DLD1 (cell line): Measurements from ENCODE around the gene TAF8.

ENCODE experiments used
- in situ Hi-C: cut with HindIII; loops from 2 replicates; pipeline ENCODE4 v1.10.0; 2017; ENCODE audit warnings: low sequenced_read_pairs

The TAF8 gene

DNA sequence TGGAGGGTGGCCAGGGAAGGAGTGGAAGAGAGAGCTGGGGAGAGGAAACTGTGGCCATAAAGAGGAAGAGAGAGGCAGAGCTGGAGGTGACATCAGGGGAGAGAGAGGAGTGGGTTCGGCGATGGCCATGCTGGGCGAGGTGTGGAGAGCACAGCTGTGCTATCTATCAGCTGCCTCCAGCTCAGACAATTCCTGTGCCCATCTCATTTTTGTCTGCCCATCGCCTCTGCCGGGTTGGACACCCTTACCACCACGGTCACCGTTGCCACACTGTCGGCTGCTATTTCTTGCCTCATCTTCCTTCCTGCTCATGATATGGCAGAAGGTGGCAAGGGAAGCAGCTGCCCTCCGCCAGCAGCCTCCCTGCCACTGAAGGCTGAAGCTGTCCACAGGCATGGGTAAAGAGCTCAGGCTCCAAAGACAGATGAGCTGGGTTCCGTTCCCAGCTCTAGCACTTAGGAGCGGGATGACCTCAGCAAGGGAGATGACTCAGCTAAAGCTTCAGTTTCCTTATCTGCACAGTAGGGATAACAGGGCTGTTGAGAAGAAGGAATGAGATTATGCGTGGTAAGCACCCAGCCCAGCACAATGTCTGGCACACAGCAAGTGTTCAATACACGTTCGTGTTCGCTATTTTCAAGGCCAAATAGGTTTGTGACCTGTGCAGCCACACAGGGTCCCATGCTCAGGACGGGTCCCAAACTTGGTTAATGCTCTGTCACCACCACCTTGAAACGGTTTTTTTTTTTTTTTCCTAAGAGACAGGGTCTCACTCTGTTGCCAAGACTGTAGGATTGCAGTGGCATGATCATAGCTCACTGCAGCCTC, 21.9 kb upstream of the TAF8 start:
- in situ Hi-C loops: loop anchor here (25.0 kb wide), 1 partner anchor 241 kb away; the partner anchor contains the start of genes FRS3, PRICKLE4 and TOMM6

DNA sequence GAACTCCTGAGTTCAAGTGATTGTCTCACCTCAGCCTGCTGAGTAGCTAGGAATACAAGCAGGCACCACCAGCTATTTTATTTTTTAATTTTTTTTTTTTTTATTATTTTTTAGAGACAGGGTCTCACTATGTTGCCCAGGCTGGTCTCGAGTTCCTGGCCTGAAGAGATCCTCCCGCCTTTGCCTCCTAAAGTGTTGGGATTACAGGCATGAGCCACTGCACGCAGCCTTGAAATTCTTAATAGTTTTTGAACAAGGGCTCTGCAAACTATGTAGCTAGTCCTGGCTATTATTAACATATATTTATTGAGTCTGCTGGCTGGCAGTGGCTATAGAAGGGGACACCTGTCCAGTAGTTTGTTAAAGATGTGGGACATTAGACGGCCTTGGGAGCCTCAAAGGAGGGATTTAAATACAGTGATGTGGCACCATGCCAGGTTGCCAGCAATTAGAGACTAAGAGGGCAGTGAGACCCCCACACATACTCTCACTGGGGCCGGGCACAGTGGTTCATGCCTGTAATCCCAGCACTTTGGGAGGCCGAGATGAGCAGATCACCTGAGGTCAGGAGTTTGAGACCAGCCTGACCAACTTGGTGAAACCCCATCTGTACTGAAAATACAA, 21.1 kb upstream of the TAF8 start:
- in situ Hi-C loops: loop anchor here (25.0 kb wide), 1 partner anchor 242 kb away; the partner anchor contains the start of genes FRS3, PRICKLE4 and TOMM6

DNA sequence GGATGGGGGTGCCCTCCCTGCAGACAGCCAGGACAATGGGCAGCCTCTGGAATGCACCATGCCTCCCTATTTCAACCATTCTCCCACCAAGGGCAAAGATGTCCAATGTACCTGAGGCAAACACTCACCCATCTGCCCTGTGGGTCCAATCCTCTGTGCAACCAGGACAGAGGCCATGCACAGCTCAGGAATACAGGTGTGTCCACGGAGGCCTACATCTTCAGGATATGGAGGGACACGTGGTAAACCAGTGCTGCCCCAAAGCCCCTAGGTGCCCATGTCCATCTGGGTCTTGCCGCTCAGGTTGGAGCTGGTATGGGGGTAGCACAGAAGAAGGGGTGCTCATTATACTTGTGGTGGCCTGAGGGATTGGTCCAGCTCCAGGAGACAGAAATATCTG, 20.4 kb upstream of the TAF8 start:
- in situ Hi-C loops: loop anchor here (25.0 kb wide), 1 partner anchor 243 kb away; the partner anchor contains the start of genes FRS3, PRICKLE4 and TOMM6

DNA sequence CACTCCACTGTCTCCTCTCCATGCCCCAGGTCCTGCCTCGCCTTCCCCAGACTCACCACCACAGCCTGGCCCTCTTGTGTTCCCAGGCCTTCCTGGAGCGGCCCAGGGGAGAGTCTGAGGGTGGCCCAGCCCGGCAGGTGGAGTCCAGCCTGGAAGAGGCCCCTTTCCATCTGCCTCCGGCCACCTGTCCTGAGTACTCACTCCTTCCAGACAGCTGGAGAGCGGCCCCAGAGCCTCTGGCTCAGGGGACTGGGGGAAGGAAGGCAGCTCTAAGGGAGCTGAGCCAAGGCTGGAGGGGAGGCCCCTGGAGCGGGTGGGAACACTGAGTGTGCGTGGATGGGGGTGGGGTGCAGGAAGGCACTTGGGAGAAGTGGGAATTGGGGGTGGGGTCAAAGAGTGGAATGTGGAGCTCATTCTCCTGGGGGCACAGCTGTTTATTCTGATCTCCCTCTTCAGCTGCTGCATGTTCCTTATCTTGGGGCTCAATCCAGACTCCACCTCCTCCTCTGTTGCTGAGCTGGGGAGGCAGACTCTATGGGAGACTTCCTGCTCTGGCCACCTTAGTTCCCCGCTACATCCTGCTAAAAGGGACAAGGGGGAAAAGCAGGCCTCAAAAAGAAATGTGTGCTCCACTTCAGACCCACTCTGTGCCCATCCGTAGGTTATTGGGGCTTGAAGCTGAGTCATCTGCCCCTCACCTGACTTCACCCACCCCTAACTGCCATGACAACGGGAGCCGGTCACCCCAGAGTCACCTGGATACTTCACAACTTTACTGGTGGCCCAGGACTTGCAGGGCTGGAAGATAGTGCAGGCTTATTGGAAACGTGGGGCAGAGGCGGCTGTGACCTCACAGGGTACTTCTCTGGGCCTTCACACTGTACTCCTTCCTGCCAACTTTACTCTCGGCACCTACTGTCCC, 19.5 kb upstream of the TAF8 start:
- in situ Hi-C loops: loop anchor here (25.0 kb wide), 1 partner anchor 244 kb away; the partner anchor contains the start of genes FRS3, PRICKLE4 and TOMM6

DNA sequence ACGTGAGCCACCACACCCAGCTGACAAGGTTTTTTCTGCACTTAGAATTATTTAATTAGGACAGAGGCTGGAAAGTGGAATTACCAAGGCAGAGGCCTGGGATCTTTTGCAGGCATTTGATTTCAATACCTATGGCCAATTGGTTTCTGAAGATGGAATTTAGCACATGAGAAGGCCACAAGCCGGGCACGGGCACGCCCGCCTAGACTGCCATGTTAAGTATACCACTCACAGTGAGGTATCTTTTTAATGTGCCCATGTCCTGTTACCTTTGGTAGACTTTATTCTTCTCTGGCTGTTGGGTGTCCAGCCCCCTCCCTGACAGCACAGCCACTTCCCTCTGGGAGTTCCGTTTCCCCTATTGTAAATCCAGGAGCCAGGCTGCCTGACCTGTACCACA, 18.0 kb upstream of the TAF8 start:
- in situ Hi-C loops: loop anchor here (25.0 kb wide), 1 partner anchor 245 kb away; the partner anchor contains the start of genes FRS3, PRICKLE4 and TOMM6

DNA sequence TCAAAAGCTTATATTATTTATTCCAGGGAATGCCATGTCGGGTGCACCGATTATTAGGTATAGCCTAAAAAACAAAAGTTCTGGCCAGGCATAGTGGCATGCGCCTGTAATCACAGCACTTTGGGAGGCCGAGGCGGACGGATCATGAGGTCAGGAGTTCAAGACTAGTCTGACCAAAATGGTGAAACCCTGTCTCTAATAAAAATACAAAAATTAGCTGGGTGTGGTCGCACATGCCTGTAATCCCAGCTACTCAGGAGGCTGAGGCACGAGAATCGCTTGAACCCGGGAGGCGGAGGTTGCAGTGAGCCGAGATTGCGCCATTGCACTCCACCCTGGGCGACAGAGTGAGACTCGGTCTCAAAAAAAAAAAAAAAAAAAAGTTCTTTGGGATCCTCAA, 12.7 kb upstream of the TAF8 start:
- in situ Hi-C loops: loop anchor here (25.0 kb wide), 1 partner anchor 250 kb away; the partner anchor contains the start of genes FRS3, PRICKLE4 and TOMM6

DNA sequence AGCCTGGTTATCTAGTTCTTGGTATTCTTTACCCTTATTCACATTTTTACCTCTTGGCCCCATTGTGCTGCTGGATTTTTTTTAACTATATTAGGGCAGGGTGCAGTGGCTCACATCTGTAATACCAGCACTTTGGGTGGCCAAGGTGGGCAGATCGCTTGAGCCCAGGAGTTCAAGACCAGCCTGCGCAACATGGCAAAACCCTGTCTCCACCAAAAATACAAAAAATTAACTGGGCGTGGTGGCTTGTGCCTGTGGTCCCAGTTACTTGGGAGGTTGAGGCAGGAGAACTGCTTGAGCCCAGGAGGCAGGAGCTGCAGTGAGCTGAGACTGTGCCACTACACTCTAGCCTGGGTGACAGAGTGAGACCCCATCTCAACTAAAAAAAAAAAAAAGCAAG, 12.2 kb upstream of the TAF8 start:
- in situ Hi-C loops: loop anchor here (25.0 kb wide), 1 partner anchor 251 kb away; the partner anchor contains the start of genes FRS3, PRICKLE4 and TOMM6

DNA sequence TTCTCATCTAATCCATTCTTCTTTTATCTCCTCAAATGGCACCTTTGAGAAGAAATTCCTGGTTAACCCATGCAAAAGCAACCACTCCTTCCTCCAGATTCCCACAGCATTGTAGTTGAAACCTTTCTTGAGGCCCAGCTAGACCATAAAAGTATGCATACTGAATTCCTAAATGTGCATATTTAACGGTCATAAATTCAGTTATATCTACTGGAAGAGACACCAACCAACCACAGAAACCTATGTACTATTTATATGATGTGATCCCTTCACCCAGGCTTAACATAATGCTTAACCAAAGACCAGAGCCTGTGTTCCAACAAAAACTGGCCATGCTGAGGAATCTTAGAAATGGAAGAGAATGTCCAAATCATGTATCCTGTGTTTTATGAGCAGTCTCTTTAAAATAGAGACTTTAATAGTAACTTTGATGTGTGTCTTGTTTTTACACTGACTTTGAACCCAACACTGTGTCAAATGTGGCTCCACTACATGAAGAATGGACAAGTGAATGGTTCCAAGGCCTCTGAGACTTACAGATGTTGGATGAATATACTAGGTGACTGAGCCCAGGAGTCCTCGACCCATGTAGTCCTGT, 11.4 kb upstream of the TAF8 start:
- in situ Hi-C loops: loop anchor here (25.0 kb wide), 1 partner anchor 252 kb away; the partner anchor contains the start of genes FRS3, PRICKLE4 and TOMM6

DNA sequence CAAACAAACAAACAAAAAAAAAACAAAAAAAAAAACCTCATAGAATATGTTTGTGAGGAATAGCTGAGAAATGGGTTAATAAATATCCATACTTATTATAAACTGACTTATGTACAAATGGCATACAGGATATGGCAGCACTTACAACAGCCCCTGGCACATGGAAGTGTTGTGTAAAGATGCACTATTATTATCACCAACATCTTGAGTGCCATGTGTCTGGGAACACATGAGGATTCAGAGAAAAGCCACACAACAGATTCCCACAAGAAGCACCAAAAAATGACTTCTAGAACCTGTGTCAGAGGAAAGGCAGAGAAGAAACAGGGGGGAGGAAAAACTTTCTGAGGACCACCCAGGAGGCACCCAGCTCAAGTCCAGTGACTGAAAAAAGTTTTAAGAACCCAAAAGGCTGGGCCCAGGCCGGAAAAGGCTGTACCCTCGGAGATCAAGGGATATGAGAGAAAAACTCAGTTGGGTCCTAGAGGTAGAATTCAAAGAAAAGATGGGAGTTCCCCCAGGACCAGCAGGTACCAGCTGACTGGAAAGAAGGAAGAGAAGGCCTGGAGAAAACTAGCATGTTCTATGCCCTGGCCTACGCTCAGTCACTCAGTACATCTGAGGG, 9.4 kb upstream of the TAF8 start:
- in situ Hi-C loops: loop anchor here (25.0 kb wide), 1 partner anchor 254 kb away; the partner anchor contains the start of genes FRS3, PRICKLE4 and TOMM6

DNA sequence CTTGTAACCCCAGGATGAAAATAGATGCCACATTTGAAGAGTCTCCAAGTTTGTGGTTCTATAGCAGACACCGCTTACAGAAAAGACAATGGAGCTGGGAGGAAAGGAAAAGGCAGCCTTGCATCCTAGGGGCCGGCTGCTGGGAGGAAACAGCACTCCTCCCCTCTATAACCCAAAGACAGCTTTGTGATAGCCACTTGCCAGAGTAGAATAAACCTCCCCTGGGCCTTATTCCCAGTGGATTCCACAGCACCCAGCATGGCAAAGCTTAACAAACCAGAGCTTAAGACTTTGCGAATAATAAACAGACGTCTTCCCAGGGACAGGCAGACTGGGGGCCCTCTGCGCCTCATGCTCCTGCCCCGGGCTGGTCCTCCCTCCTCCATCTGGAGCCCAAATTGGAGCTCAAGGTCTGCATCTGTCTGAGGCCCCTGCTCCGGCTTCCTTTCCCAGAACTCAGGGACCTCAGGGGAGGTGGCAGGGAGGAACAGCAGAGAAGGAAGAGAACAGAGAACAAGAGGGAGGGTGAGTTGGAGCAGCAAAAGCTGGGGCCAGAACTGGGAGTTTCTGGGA, 8.8 kb upstream of the TAF8 start:
- in situ Hi-C loops: loop anchor here (25.0 kb wide), 1 partner anchor 254 kb away; the partner anchor contains the start of genes FRS3, PRICKLE4 and TOMM6

DNA sequence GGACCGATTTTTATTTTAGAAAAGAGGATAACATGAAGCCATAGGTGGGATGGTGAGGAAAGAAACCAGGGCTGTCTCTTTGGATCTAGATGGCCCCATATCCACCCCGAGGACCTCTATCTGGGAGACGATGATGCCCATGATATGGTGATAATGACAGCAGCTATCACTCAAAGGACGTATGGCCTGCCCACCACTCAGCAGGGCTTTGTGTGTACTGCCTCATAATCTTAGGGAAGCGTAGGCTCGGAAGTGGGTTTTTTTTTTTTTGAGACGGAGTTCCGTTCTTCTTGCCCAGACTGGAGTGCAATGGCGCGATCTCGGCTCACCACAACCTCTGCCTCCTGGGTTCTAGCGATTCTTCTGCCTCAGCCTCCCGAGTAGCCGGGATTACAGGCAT, 8.2 kb upstream of the TAF8 start:
- in situ Hi-C loops: loop anchor here (25.0 kb wide), 1 partner anchor 255 kb away; the partner anchor contains the start of genes FRS3, PRICKLE4 and TOMM6

DNA sequence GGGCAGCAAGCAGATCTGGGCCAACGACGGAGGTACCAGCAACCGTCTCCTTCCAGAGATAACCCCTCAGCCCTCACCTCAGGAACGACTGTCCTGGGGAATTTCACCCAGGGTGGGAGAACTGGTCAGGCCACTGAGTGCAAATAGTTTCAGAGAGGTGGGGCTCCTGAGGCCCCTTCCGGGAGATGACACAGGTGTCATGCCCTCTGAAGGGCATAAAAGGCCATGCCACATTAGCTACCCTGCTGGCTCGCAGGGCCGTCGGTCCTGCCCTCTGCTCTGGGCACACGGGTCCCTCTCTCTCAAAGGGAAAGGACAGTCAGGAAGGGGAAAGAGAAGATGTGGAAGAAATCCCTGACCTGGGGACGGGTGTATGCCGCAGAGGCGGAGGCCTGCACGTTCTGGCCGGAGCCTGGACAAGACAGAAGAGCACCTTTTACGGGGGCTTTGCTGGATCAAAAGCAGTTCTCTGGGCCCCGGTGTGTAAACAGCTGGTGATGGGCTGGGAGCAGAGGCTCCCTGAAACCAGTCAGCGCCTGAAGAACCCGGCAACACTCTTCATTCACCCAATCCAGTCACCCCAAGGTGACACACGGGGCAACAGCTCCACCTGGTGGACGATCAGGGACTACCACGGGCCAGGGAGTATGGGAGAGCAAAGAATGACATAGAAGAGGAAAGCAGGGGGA, 6.4 kb upstream of the TAF8 start:
- in situ Hi-C loops: loop anchor here (25.0 kb wide), 1 partner anchor 257 kb away; the partner anchor contains the start of genes FRS3, PRICKLE4 and TOMM6

DNA sequence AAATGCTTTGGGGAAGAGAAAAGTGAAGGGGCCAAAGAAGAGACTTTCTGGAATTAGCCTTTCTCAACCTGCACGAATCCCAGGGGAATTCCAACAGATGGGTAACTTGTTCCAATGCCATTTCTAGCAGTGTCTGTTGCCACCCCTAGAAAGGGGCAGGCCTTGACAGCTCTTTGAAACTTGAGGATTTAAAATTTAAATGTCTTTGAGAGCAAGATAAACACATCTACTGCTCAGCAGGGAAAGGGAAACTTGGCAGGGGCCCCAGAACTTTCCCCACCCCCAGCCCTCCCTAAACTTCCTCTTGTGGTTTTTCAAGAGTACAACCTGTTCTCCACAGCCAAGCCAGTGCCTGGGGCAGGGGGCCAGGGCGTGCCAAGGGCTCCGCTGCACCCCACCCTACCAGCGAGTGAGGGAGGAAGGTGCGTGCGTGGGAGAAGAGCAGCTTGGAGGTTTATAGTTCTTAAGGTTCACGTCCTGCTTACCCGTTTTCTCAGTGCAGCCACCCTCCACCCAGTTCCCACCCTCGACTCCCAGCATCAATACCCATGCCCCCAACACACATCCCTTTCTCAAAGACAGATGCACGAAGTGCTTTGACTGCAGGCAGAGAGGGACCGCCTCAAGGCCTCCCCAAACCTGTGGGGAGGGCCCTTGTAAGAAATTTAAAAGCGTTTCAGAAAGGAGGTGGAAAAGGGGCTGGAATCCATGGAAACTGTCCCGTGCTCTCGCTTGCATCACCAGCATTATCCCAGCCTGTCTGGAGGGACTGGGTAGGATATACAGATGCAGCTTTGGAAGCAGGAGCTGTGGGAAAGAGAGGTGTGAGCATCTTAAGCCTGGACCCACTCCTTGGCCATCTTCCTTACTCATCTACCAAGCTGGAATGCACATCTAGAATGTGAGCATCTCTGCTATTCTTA, 4.5 kb upstream of the TAF8 start:
- in situ Hi-C loops: loop anchor here (25.0 kb wide), 1 partner anchor 258 kb away; the partner anchor contains the start of genes FRS3, PRICKLE4 and TOMM6

DNA sequence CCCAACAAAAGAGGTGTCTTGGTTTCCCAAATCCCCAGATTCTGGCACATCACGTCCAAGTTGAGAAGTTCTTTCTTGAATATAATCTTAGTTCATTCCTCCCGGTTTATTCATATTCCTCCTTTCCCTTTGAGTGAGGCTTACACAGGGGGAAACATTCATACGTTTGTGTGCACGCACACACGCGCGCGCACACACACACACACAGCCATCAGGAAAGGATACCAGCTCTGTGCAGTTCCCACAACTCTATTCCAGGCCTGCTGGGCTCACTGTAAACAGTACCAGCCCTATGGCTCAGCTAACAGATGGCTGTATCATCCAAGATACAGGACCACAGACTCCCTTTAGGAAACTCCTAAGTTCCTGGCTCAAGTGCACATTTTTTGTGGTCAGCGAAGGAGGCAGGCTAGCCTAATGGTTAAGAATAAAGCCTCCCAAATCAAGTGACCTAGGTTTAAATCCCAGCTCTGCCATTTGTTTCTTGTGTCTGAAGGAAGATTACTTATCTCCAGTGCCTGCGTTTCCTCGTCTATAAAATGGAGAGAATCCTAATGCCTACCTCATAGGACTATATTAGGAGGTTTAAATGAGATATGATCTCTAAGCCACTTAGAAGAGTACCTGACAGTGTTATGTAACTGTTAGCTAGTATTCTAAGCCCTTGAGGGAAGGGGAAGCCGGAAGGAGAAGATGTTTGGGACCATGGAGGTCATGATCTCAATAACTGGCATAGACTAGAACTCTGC, 3.7 kb upstream of the TAF8 start:
- in situ Hi-C loops: loop anchor here (25.0 kb wide), 1 partner anchor 259 kb away; the partner anchor contains the start of genes FRS3, PRICKLE4 and TOMM6

DNA sequence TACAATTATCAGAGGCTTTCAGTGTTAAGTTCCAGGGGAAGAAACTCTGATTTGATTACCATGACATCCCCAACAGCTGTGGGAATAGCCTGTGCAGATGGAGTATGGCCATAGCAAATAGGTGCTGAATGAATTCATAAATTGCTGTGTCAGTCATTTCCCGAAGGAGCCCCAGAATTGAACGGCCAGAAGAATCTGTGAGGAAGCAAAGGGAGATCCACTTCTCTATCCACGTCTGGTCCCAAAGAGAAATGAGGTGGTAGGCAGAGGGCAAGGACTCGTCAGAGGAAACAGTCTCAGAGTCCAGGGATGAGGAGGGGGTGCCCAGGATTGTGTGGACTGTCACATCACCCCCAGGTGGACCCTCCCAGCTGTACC, 3.1 kb upstream of the TAF8 start:
- in situ Hi-C loops: loop anchor here (25.0 kb wide), 1 partner anchor 260 kb away; the partner anchor contains the start of genes FRS3, PRICKLE4 and TOMM6

DNA sequence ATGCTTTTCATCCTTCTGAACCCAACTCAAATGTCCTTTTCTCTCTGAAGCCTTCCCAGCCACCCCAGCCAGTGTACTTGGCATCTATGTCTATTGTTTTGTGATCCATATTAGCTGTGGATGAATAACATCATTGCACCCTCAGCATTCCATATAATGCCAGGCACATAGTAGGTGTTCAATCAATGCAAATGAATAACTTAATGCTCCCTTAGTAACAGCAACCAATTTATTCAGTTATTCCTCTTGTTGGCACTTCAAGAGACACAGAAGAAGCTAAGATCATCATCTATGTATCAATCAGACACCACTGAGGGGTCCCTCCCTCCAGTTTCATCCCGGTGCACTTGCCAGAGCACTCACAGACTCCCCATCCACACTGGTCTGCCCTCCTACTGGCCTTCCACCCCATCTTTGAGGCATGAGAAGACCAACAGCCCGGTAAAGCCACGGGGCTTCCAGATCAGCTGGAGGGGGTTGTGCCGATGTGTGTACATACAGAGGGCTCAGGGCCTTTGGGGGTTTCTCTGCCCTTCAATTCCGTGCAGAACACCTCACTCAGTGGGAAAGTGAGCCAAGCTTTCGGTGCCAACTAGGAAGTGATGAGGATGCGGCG, 2.4 kb upstream of the TAF8 start:
- in situ Hi-C loops: loop anchor here (25.0 kb wide), 1 partner anchor 261 kb away; the partner anchor contains the start of genes FRS3, PRICKLE4 and TOMM6
